HFF-Myc (cell line): ENCODE measurements around the gene DDX42.
"Not testable (repeated sequence)": the region's sequence is repeated elsewhere in the genome, so short reads cannot be mapped to it uniquely, and the experiment has no call there.

Experiments used
- DNase-seq: peaks from one replicate; pipeline ENCODE4 v3.0.0-alpha.2; 2011; ENCODE audit warnings: low read depth; ENCODE audit errors: extremely low read depth
- H3K4me3 ChIP-seq: replicated peaks from 2 replicates; pipeline ENCODE4 v1.5.1; 2011; ENCODE audit warnings: low read depth, mild to moderate bottlenecking, control low read depth, low read length
- CTCF ChIP-seq: IDR thresholded peaks from 2 replicates; pipeline ENCODE4 v1.5.1; 2012; ENCODE audit warnings: mild to moderate bottlenecking, low read depth, low read length, control low read depth; ENCODE audit errors: missing control alignments

DDX42 gene

GRCh38 chr17:63841350-63842172 lies 67.6 kb downstream of the DDX42 start:
- H3K4me3 ChIP-seq: peak overlapping the region; percentile 77
- no peak for TF ChIP-seq CTCF
- no peak for DNase-seq

GRCh38 chr17:63842173-63842539 lies 68.2 kb downstream of the DDX42 start:
- no peak for TF ChIP-seq CTCF
- DNase-seq: no peak
- H3K4me3 ChIP-seq: peak overlapping the region; percentile 77

- DNase-seq: peak; percentile 96
- peak within 1 kb of the TSS; percentile 77 for H3K4me3 ChIP-seq
- TF ChIP-seq CTCF: no peak
Measured at GRCh38 chr17:63842540-63843386, 68.8 kb downstream of the DDX42 start, which contains the start of gene SMARCD2. TSS of gene SMARCD2 (minus strand) at chr17:63842685. CDS start at chr17:63842674, 11 bp downstream.

- DNase-seq: not testable (repeated sequence)
- H3K4me3 ChIP-seq: peak overlapping the region; percentile 40
Measured at GRCh38 chr17:63843387-63843888, 69.5 kb downstream of the DDX42 start.

- H3K4me3 ChIP-seq: no peak overlapping the region
- DNase-seq: no peak
- no peak for TF ChIP-seq CTCF
Measured at GRCh38 chr17:63843910-63844677, 70.1 kb downstream of the DDX42 start.

GRCh38 chr17:63845509-63845908 lies 71.5 kb downstream of the DDX42 start:
- no peak for DNase-seq
- TF ChIP-seq CTCF: no peak
- no peak overlapping the region for H3K4me3 ChIP-seq
